Ureter (tissue), 1 donor: ENCODE data around the gene PNLDC1. TPM values are rescaled to one million over a fixed set of nuclear protein-coding genes. Genes with fewer than 3 reads are reported as not detected.
"Not testable (repeated sequence)": the region's sequence is repeated elsewhere in the genome, so short reads cannot be mapped to it uniquely, and the experiment has no call there.

Experiments used
- DNase-seq: peaks from one replicate; pipeline ENCODE4 v3.0.0-alpha.2; 2020; ENCODE audit warnings: low spot score
- total RNA-seq: library from RNA; stranded (reverse); gene quantifications from one replicate; pipeline ENCODE4 v1.2.4, GENCODE V29; 2023
- donor health status: DM: yes; HTN: yes; CAD: no.

The PNLDC1 gene
- total RNA-seq, 1 donor from 2014 or later: not detected

DNA sequence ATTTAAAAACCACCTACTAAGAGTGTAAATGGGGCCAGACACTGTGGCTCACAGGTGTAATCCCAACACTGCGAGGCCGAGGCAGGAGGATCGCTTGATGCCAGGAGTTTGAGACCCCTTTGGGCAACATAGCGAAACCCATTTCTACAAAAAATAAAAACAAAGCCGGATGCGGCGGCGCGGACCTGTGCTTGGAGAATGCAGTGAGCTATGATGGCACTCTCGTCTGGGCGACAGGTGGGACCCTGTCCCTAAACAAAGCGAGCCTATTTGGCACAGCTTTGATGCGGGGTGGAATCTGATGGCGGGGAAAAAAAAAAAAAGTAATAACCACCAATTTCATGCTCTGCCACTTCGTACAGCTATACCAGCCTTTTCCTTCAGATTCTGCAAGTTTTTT is 11.8 kb upstream of the PNLDC1 start:
- no peak for DNase-seq

DNA sequence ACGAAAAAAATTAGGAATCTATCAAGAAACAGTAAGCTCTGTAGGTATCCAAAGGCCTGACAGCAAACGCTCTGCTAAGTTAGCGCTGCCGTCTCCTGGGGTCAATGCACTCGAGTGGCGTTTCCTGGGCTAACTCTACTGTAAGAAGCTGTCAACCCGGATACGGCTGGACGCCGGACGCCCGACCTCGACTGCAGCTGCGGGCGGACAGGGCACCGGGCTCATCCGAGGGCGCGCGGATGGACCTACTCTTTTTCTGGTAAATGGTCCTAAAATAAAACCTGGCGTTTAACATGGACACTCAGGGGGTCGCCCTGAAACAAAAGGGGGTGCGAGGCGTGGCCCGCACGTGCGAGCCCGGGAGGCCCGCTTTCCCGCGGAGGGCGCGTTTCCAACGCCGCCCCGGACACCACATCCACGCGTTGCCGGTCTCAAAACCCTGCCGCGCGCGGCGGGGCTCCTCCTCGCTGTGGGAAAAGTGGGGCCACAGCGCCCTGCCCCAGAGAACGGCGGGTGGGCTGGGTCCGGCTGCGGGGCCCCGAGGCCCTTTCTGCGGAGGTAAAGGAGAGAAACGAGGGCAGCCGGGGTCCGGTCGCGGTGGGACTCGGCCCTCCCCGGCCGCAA is 11.2 kb upstream of the PNLDC1 start:
- DNase-seq: peak; percentile 49

- DNase-seq: peak; percentile 100
Observed at GRCh38 chr6:159789377-159790148, 10.5 kb upstream of the PNLDC1 start, which contains the start of gene TCP1. Gene TCP1, minus strand, starts transcription at chr6:159789602. Its CDS starts 134 bp downstream, at chr6:159789468.

DNA sequence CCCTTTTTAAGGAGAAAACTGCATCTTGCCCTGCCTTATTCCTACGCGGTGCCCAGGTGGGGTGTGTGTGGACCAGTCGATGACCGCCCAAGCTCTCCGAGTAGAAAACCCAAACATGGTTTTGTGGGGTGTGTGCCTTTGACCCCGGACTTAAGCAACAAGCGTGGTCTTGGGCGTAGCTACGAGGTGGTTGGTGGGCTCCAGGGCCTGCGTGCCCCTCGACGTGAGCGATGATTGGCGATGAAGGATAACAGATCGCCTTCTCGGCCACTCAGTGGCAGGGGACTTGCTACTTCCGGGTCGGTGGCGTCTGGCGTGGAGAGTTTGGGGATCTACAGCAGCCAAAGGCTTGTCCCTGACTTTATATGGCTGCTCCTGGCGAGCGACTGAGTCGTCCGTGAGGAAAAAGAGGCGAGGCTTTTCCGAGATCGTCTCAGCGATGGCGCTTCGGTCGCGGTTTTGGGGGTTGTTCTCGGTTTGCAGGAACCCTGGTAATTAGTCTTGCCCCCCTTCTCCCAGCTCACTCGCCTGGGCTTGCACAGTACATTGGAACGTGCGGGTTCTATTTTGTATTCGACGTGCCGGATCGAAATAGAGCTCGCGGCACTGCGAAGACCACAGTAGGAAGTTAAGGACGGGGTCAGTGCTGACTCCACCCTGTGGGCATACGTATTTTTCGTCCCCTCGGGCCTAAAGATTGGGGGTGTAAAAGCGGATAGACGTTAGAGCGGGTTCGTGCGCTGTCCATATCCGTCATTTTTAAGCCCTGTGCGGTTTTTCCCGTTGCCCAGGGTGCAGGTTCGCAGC is 9.7 kb upstream of the PNLDC1 start, which contains the start of gene MRPL18:
MRPL18 (plus strand) TSS at position 319 of the 807 bp plus-strand sequence; CDS start at position 440, 121 bp downstream.
- DNase-seq: peak; percentile 95

GRCh38 chr6:159790956-159791598 is 9.0 kb upstream of the PNLDC1 start:
- DNase-seq: no peak

- not testable (repeated sequence) for DNase-seq
Observed at GRCh38 chr6:159794976-159795375, 5.1 kb upstream of the PNLDC1 start.

GRCh38 chr6:159797554-159797953 is 2.5 kb upstream of the PNLDC1 start:
- no peak for DNase-seq

DNA sequence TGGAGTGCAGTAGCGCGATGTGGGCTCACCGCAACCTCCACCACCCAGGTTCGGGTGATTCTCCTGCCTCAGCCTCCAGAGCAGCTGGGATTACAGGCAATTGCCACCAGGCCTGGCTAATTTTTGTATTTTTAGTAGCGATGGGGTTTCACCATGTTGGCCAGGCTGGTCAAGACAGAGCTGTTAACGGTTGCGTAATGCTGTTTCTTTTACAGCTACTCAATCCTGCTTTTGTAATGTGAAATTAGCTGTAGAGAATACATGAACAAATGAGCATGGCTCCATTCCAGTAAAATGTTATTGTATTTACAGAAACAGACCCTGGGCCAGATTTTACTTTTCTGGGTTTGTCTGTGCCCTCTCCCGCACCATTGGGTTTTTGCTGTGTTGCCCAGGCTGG is 1.9 kb downstream of the PNLDC1 start:
- no peak for DNase-seq

DNA sequence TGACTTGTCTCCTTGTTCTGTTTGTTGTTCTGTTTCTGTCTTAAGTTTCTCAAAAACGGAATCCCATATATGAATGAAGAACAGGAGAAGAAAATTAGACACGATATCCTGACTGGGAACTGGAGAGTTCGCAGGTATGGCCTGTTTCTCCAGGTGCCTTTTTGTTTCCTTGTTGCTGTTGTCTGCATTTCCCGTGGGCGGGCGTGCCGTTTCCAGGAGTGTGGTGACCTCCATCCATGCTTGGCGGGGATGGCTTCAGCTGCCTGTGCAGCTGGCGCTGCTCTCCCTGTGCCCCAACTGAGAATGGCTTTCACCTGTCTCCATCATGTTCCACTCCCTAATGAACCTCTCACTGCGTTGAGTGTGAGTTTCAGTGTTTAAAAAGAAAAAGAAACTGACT is 4.4 kb downstream of the PNLDC1 start:
- no peak for DNase-seq

DNA sequence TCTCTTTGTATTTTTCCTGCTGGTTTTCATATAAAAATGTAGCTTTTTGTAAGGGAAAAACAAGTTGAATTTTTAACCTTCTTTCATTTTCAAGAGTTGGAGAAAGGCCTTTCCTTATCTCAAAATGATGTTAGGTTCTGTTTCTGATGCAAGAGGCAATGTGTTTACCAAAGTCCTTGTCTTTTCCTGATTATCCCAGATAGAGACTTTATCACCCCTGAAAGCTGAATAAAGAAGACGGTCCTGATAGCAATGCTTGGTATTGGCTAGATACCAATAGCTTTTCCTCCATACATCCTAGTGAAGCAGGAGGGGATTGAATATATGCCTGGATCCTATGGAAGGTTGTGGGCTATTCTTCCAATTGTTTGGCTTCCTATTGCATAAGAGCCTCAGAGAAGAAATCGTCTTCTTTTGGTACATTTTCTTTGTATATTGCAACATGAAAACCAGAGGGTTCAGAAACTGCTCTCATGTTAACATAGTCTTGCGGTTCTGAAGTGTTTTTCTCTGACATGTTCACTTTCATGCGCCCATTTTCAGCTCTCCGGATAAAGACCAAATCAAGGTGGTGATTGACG is 5.5 kb downstream of the PNLDC1 start:
- no peak for DNase-seq

DNA sequence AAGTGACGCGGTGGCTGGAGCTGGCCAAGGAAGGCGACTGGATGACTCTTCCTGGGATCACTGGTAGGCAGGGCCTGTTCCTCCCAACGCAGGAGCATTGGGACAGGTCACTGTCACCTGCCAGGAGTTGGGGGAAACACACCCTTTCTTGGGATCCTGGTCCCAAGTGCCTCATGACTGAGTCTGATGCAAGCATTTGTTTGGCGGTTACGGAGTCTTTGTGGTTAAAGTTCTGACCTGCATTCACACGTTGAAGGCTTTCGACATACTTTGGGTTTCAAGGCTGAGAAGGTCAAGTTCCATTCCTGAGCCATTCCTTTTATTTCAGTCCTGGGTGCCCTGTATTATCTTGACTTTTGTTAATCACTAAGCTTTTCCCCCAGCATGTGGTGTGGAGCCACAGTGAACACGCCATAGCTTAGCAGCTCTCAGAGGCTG is 6.0 kb downstream of the PNLDC1 start:
- DNase-seq: no peak

- DNase-seq: no peak
Observed at GRCh38 chr6:159807150-159807858, 7.2 kb downstream of the PNLDC1 start.

- no peak for DNase-seq
Observed at GRCh38 chr6:159808647-159809046, 8.6 kb downstream of the PNLDC1 start.

DNA sequence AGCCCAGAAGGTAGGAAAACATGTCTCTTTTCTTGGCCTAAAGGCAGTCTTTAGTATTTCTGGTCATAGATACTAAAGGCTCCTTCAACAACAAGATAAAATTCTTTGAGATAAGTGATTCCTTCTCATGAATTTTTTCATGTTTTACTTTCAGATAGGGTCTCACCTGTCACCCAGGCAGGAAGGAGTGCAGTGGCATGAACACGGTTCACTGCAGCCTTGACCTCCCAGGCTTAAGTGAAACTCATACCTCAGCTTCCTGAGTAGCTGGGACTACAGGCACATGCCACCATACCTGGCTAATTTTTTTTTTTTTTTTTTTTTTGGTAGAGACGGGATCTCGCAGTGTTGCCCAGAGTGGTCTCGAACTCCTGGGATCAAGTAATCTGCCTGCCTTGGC is 9.1 kb downstream of the PNLDC1 start:
- no peak for DNase-seq

GRCh38 chr6:159813781-159814180 is 13.7 kb downstream of the PNLDC1 start:
- DNase-seq: no peak

GRCh38 chr6:159815410-159815809 is 15.3 kb downstream of the PNLDC1 start:
- no peak for DNase-seq

DNA sequence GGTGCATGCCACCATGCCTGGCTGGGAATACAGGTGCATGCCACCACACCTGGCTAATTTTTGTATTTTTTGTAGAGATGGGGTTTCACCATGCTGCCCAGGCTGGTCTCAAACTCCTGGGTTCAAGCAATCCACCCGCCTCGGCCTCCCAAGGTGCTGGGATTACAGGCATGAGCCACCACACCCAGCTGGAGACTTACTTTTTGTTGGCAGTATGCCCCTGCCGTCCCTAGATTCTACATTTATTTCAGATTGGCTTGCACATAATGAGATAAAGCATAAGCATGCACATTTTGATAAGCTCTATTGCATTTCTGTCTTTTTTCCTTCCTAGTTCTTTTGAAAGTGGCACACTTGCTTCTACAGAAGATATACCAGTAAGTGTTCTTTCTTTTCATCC is 16.7 kb downstream of the PNLDC1 start:
- DNase-seq: not testable (repeated sequence)

DNA sequence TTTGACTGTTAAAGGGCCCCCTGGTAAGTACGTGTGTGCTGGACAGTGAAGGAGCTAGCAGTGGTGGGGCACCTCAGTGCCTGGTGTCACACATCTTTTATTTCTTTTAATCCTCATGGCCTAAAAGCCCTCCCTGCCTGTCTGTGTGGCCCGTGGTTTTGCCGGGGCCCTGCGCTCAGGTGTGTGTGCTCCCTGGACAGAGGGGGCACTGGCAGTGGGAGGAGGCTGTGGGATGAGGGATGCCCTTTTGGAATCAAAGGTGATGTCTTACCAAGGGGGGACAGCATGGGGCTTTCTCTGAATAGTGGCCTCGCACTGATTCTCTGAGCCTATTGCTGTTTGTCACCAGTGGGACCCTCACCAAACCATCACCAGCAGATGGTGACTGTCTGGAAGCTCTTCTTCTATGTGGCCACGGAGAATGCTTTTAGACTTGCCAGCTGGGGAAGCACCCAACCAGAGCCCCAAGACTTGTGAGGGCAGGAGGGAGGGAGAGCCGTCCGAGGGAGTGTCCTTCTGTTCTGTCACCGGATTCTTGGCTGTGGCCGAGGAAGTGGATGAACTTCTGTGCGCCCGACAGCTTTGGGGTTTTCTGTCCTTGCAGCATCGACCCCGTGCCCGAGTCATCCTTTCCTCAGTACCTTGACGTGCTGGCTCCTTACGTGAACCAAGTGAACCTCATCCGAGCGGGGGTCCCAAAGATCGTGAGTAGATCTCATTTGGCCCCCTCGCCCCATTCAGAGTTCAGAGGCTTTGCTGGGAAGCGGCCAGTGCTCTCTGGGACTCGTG is 18.1 kb downstream of the PNLDC1 start:
- no peak for DNase-seq

DNA sequence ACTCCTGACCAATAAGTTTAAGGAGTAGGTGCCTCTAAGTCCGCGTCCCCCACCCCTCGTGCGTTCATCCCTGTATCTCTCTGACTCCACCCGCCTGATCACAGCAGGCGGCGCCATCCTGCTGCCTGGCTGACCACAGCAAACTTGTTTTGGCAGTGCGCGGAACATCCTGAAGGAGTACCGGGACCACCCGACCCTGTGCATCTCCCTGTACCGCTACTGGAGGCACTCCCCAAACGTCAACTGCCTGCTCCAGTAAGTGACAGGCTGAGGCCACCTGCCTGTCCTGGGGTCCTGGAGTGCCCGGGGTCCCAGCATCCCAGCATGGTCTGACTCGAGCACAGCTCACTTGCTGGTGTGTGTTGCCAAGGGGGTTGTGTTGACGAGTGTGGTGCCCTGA is 19.0 kb downstream of the PNLDC1 start:
- DNase-seq: no peak
